T-helper 22 cell (primary cell): ENCODE measurements around the gene TNFRSF12A.

Source experiments
- DNase-seq: peaks from one replicate; pipeline ENCODE4 v3.0.0-alpha.2; 2020; ENCODE audit warnings: low read depth

Gene TNFRSF12A

GRCh38 chr16:3020247-3020603 lies at the start of gene TNFRSF12A:
TSS of gene TNFRSF12A (plus strand) at chr16:3020368. CDS start at chr16:3020398, 30 bp downstream.
- peak; percentile 53 for DNase-seq

GRCh38 chr16:2970563-2970962 lies 49.6 kb upstream of the TNFRSF12A start:
- DNase-seq: no peak

GRCh38 chr16:2971134-2971984 lies 48.8 kb upstream of the TNFRSF12A start:
- DNase-seq: no peak

- DNase-seq: no peak
Observed at GRCh38 chr16:2971985-2972784, 48.0 kb upstream of the TNFRSF12A start.

GRCh38 chr16:2973093-2973492 lies 47.1 kb upstream of the TNFRSF12A start:
- no peak for DNase-seq

GRCh38 chr16:2973605-2974318 lies 46.4 kb upstream of the TNFRSF12A start:
- no peak for DNase-seq

- DNase-seq: no peak
Observed at GRCh38 chr16:2974319-2975056, 45.7 kb upstream of the TNFRSF12A start.

- no peak for DNase-seq
Observed at GRCh38 chr16:2975161-2975795, 44.9 kb upstream of the TNFRSF12A start.

GRCh38 chr16:2976201-2976600 lies 44.0 kb upstream of the TNFRSF12A start:
- no peak for DNase-seq

GRCh38 chr16:2976673-2977072 lies 43.5 kb upstream of the TNFRSF12A start:
- no peak for DNase-seq

GRCh38 chr16:2977440-2977839 lies 42.7 kb upstream of the TNFRSF12A start:
- DNase-seq: no peak

- no peak for DNase-seq
Observed at GRCh38 chr16:2979669-2980226, 40.4 kb upstream of the TNFRSF12A start.

GRCh38 chr16:2980227-2981176 lies 39.7 kb upstream of the TNFRSF12A start, which contains the start of gene PKMYT1:
TSS of gene PKMYT1 (minus strand) at chr16:2980446. CDS start at chr16:2979657, 789 bp downstream.
- peak; percentile 84 for DNase-seq

- no peak for DNase-seq
Observed at GRCh38 chr16:2981177-2981898, 38.8 kb upstream of the TNFRSF12A start.

- DNase-seq: no peak
Observed at GRCh38 chr16:2981899-2982250, 38.3 kb upstream of the TNFRSF12A start.

- no peak for DNase-seq
Observed at GRCh38 chr16:2982402-2982801, 37.8 kb upstream of the TNFRSF12A start.

GRCh38 chr16:2983706-2984136 lies 36.4 kb upstream of the TNFRSF12A start:
- DNase-seq: no peak

- DNase-seq: no peak
Observed at GRCh38 chr16:2985462-2985861, 34.7 kb upstream of the TNFRSF12A start.

GRCh38 chr16:2985893-2986355 lies 34.2 kb upstream of the TNFRSF12A start:
- DNase-seq: no peak
